Umbilical cord (tissue), 2 donors: ENCODE data around the gene KIF25. TPM values are rescaled to one million over a fixed set of nuclear protein-coding genes. Genes with fewer than 3 reads are reported as not detected.

Source experiments
- DNase-seq: peaks from one replicate; pipeline ENCODE4 v3.0.0-alpha.2; 2015; ENCODE audit warnings: low spot score
- total RNA-seq: library from RNA; depleted of rRNA; stranded (reverse); fragments of >200 nt; gene quantifications from one replicate; pipeline ENCODE4 v1.2.3, GENCODE V29; 2014; ENCODE audit warnings: low replicate concordance; ENCODE audit not compliant: insufficient read depth

The KIF25 gene
- total RNA-seq, 1 donor from 2014 or later, result not detected

GRCh38 chr6:168049277-168049676 lies 51.8 kb downstream of the KIF25 start:
- DNase-seq, result no peak

- DNase-seq, result no peak
Measured at GRCh38 chr6:168049706-168050224, 52.3 kb downstream of the KIF25 start.

DNA sequence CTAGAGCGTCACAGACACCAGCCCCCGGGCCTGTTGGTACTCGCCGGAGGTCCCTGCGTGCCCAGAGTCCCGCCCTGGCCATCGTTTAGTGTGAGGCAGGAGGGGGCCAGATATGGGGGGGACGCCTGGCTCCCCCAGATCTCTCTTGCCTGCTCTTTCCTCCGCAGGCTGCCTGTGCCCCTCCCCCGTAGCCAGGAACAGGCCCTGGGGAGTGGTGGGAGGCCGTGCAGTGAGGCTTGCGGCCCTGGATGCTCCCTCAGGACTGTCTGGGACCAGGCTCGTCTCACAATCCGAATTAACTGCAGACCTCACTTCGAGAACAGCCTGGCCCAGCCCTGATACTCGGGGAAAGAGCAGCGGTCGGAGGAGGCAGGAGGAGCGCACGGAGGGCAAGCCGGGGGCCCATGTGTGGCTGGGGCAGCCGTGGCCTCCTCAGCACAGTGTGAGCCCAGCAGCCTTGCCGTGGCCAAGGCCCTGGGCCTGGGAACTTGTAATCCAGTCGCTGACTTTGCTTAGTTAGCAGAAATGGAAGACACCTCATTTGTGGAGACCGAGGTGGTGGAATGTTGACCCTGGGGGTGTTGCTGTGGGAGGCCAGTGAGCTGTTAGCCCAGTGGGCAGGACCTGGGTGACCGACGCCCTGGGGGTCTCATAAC lies 52.9 kb downstream of the KIF25 start:
- no peak for DNase-seq

GRCh38 chr6:168050881-168051586 lies 53.6 kb downstream of the KIF25 start:
- DNase-seq, result no peak

DNA sequence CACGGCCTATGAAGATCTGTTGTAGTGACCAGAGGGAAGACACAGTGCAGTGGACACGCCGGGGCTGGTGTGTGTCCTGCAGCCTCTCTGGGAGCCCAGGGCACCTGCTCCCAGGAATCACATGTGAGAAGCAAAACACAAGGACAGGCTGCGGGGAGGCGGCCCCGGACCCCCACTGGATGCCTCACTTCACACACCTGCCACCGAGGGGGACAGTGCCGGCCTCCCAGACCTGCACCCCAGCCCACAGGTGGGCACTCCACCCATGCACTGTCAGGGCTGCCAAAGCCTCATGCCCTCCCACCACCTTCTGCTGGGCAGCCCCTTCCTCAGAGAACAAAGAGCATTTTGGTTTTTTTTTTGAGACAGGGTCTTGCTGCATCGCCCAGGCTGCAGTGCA lies 54.2 kb downstream of the KIF25 start:
- no peak for DNase-seq

DNA sequence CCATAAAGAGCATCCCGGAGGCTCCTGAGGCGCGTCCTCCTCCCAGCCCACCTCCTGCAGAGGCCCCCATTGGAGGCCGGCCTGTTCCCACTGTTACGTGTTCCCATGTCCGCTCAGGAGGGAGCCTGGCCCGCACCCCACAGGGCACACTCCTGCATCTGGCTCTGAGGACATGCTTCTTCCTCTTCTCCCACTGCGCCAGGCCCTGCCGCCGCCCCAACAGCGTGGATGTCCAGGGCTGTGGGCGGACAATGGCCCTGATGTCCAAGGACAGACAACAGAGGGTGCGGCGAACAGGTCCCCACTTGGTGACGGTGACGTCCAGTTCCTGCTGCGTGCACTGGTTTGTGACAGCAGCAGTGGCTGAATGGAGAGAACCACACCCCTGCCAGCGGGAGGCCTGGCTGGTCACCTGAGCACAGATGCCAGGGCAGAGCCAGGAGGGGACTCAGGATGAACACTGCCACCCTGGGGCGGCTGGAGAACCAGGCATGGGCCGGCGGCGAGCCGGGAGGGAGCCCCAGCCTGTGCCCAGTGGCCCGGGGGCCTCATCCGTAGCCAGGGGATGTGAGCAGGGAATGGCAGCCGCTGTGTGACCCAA lies 54.9 kb downstream of the KIF25 start:
- no peak for DNase-seq

DNA sequence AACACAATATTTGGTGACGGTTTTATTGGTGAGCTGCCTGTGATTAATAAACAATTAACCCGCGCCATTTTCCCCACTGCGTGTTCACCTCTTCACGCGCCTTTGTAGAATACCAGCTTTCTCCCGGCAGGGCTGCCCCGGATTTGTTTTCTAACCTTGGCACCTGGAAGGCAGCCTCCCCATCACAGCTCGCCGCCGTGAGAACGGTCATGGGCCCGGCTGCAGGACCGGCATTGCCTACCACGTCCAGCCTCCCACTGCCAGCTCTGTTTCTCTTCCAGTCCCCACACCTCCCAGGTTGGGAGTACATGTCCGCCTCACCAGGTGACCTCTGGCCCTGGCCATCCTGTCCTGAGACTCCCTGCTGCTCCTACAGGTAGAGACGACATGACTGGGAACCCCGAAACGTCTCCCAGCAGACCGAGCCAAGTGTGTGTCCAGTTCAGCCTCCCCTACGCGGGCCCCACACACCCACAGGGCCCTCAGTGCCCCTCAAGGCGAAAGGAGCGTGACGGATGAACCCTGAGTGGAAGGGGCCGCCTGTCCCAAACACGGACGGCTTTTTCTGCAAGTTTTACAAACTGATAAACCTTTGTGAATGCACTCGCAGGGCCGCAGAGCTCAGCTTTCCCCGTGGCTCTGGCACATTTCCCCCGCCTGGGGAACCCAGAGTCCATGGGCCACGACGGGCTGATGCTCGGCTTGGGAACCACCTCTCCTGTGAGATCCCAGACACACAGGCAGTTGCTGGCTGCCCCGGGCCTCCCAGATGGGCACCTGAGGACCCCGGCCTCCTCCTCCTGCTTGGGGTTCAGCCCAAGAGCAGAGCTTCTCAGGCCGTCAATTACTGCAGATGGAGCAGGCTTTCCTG lies 55.9 kb downstream of the KIF25 start:
- no peak for DNase-seq

GRCh38 chr6:168053957-168054471 lies 56.5 kb downstream of the KIF25 start:
- peak; percentile 43 for DNase-seq

DNA sequence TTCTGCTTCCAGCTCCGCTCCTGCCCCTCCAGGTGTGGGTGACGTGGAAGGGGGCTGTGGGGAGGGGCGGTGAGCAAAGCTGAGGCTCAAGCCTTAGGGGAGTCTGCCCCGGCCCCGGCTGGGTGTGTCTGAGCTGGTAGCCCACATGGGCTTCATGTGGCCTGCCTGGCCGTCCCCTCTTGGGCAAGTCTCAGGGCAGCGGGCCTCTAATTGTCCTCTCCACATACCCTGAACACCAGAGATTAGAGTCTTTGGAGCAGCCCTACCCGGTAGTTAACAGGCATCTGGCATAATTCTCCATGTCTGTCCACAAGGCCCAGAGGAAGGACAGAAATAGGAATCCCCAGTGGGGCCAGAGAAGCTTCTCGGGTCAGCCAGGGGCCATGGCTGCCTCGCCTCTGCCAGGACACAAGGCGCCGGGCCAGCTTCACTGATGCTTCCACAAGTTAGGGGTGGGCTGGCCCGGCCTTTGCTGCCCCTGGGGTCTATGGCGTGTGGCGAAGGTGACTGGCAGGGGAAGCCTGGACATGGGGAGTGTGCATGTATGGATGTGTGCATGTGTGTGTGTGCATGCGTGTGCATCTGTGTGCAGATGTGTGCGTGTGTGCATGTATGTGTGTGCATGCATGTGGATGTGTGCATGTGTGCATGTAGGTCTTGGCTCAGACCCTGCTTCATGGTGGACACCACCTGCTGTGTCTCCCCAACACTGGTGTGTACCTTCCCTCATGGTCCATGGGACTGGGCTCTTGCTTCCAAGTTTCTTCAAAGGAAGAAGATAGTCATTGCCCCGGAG lies 57.5 kb downstream of the KIF25 start:
- peak; percentile 69 for DNase-seq

DNA sequence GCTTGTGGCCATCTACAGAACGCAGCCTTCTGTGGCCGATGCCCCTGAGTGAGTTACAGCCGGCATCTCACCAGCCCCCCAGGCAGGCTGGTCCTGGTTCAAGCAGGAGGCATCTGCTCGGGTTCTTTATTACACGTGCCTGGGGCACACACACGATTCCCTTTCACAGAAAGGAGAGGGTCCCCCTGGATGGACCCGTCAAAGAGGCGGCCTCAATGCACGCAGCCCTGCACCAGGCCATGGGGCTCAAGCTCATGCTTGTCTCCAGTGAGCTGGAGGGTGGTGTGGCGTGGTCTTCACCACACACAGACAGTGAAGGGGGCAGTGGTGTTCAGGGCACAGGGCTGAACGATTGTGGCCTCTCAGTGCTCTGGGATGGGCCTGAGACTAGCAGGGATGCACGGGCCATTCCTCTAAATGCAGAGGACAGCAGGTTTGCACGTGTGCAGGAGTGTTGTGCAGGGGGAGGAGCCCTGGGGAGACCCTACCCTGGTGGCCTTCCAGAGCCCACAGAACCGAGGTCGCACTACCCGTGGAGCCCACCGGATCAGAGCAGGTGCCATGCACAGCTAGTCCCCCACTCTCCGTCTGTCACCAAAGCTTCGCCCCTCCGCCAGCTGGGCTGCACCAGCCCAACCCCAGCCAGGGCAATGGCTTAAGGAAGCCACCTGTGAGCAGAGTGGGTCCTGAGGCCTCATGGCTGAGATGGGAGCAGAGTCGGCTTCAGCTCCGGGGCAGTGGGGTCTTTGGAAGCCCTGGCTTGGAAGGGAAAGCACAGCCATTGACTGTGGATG lies 58.4 kb downstream of the KIF25 start:
- no peak for DNase-seq

DNA sequence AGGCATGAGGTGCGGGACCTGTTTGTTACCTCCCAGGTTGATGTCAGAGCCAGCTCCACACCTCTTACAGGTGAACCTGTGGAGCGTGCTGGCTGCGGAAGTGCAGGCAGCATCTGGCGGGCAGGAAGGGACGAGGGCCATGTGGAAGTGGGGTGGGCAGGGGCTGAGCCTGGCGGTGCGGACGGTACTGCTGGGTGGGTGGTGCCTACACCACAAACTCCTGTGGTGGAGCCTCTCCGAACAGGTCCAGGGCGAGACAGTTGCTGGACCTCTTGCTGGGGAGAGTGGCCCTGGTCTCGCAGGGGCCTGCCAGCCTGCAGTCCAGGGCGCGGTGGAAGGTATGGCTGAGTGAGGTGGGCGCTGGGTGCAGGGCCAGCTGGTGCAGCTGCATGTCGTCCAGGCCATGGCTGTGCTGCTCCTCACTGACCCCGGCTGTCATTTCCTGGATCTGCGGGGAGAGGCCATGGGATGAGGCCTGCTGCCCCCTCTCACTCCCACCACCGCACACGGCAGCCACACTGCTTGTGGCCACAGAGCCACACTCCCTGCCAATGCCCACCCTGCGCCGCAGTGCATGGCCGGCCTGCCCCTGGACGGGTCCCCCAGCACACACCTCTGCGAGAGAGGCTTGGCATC lies 59.5 kb downstream of the KIF25 start:
- no peak for DNase-seq

DNA sequence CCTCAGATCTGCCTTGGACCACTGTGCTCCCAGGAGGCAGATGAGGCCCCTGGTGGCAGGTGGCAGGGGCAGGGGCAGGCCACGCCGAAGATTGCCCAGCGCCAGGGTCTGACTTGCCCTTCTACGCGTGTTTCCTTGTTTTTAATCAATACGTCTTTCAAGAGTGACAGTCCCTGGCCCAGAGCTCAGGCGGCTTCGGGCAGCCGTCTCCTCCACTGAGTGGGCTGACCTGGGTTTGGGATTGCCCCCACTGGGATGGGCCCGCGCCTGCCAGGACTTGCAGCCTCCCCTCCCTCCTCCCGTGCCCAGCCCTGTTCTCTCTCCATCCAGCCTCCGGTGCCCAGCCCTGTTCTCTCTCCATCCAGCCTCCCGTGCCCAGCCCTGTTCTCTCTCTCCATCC lies 60.4 kb downstream of the KIF25 start:
- DNase-seq, result no peak

DNA sequence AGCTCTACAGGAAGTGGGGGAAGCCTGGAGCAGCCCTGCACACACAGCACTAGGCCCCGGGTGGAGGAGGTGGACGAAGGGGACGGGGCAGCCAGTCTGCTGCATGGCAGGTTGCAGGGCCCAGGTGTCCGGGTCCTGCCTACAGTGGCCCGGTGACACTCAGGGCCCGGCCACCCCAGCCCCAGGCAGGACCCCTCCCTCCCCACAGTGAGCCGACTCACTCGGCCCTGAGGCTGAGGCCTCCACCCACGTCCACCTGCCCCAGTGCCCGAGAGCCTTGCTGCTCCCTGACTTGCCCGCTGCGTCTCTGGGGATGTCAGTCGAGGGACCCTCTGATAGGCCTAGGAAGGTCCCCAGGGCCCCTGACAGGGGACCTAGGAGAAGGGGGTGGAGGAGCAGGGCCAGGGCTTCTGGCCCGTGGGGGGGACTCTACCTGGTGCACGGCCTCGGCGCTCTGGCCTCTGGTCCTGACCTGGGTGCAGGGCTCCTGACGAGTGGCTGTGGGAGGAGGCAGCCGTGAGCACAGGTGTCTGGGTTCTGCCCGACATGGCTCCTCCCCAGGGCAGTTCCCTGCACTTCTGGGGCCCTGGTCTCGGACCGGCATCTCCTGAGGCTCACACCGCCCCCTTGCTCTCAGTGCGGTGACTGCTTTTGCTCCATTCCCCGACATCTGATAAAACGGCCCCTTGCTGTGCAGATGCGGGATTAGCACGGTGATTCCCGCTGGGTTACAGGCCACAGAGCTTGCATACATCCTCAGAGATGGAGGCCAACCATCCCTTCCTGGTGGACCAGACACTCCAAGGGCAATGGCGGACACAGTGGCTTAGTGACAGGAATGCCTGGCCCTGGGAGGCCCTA lies 61.5 kb downstream of the KIF25 start:
- no peak for DNase-seq

DNA sequence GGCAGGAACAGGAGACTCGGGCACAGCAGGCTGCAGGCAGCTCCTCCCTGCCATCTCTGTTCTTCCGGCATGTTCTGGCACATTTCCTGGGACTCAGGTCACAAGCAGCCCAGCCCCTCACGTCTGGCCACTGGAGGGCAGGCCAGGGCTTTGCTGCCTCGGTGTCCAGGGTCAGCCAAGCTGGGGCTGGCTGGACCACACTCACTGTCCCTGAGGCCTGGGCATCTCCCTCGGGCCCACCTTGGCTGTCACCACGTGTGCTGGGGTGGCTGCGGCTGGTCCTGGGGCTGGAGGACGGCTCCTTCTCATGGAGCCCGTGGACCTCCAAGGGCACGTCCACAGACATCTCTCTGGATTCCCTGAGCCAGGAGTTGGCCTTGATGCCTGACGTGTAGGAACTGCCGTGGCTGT lies 63.1 kb downstream of the KIF25 start:
- DNase-seq, result peak; percentile 87

- no peak for DNase-seq
Measured at GRCh38 chr6:168061269-168062210, 64.1 kb downstream of the KIF25 start.

- peak; percentile 29 for DNase-seq
Measured at GRCh38 chr6:168062346-168063289, 65.1 kb downstream of the KIF25 start.
